Activated naive CD4-positive, alpha-beta T cell treated with Interleukin-2 at 50 U/mL for 16 hours (primary cell): ENCODE measurements around the gene TENT5A.
"Not testable (repeated sequence)": the region's sequence is repeated elsewhere in the genome, so short reads cannot be mapped to it uniquely, and the experiment has no call there.

Experiments used
- DNase-seq: peaks from one replicate; pipeline ENCODE4 v3.0.0-alpha.2; 2020

The TENT5A gene

GRCh38 chr6:81749707-81750106 lies 2.8 kb downstream of the TENT5A start:
- DNase-seq = no peak

GRCh38 chr6:81748994-81749393 lies 3.5 kb downstream of the TENT5A start:
- DNase-seq = no peak

- no peak for DNase-seq
Measured at GRCh38 chr6:81747327-81747726, 5.2 kb downstream of the TENT5A start.

GRCh38 chr6:81744131-81744530 lies 8.3 kb downstream of the TENT5A start:
- no peak for DNase-seq

GRCh38 chr6:81743649-81744048 lies 8.8 kb downstream of the TENT5A start:
- no peak for DNase-seq

- no peak for DNase-seq
Measured at GRCh38 chr6:81741689-81742088, 10.8 kb downstream of the TENT5A start.

GRCh38 chr6:81740591-81740990 lies 11.9 kb downstream of the TENT5A start:
- not testable (repeated sequence) for DNase-seq

GRCh38 chr6:81739230-81740195 lies 13.0 kb downstream of the TENT5A start:
- DNase-seq = no peak

- DNase-seq = no peak
Measured at GRCh38 chr6:81736428-81736827, 16.1 kb downstream of the TENT5A start.

GRCh38 chr6:81735756-81736380 lies 16.6 kb downstream of the TENT5A start:
- no peak for DNase-seq

- DNase-seq = no peak
Measured at GRCh38 chr6:81734500-81735150, 17.9 kb downstream of the TENT5A start.

- no peak for DNase-seq
Measured at GRCh38 chr6:81734081-81734480, 18.4 kb downstream of the TENT5A start.

- no peak for DNase-seq
Measured at GRCh38 chr6:81731814-81732213, 20.7 kb downstream of the TENT5A start.

GRCh38 chr6:81727876-81728517 lies 24.5 kb downstream of the TENT5A start:
- peak; percentile 4 for DNase-seq

- no peak for DNase-seq
Measured at GRCh38 chr6:81725127-81725526, 27.4 kb downstream of the TENT5A start.

GRCh38 chr6:81722506-81723223 lies 29.8 kb downstream of the TENT5A start:
- DNase-seq = no peak

GRCh38 chr6:81720427-81720826 lies 32.1 kb downstream of the TENT5A start:
- DNase-seq = no peak

- DNase-seq = no peak
Measured at GRCh38 chr6:81718126-81718525, 34.4 kb downstream of the TENT5A start.

- no peak for DNase-seq
Measured at GRCh38 chr6:81714684-81715083, 37.8 kb downstream of the TENT5A start.

- no peak for DNase-seq
Measured at GRCh38 chr6:81713205-81713604, 39.3 kb downstream of the TENT5A start.

- DNase-seq = no peak
Measured at GRCh38 chr6:81708113-81708699, 44.3 kb downstream of the TENT5A start.

- DNase-seq = no peak
Measured at GRCh38 chr6:81704700-81705099, 47.8 kb downstream of the TENT5A start.
